H9 (cell line): Measurements from ENCODE around the gene AKR1C3. TPM values are rescaled to one million over a fixed set of nuclear protein-coding genes. Genes with fewer than 3 reads are reported as not detected.
"Not testable (repeated sequence)": the region's sequence is repeated elsewhere in the genome, so short reads cannot be mapped to it uniquely, and the experiment has no call there.

Experiments
- DNase-seq: peaks from one replicate; pipeline ENCODE4 v3.0.0-alpha.2; 2017
- H2AFZ ChIP-seq: one replicate; pipeline ENCODE4 v1.6.1; 2013; ENCODE audit warnings: mild to moderate bottlenecking, low read length, control low read depth, moderate library complexity
- H2AK5ac ChIP-seq: 2 replicates; pipeline ENCODE4 v1.6.1; 2013; ENCODE audit warnings: low read length, control low read depth, mixed read lengths; ENCODE audit not compliant: insufficient read length
- H2BK120ac ChIP-seq: one replicate; pipeline ENCODE4 v1.6.1; 2013; ENCODE audit warnings: low read depth, mild to moderate bottlenecking, low read length, control low read depth, inconsistent platforms; ENCODE audit not compliant: poor library complexity, severe bottlenecking
- H2BK12ac ChIP-seq: 2 replicates; pipeline ENCODE4 v1.6.1; 2013; ENCODE audit warnings: low read length, control low read depth, mixed read lengths, low read depth; ENCODE audit not compliant: insufficient read length
- H2BK15ac ChIP-seq: 2 replicates; pipeline ENCODE4 v1.6.1; 2013; ENCODE audit warnings: low read depth, low read length, control low read depth
- H2BK20ac ChIP-seq: one replicate; pipeline ENCODE4 v1.6.1; 2013; ENCODE audit warnings: low read depth, mild to moderate bottlenecking, low read length, control low read depth, inconsistent platforms; ENCODE audit not compliant: poor library complexity, severe bottlenecking
- H2BK5ac ChIP-seq: 2 replicates; pipeline ENCODE4 v1.6.1; 2013; ENCODE audit warnings: low read length, control low read depth, mixed read lengths; ENCODE audit not compliant: insufficient read length
- H3K14ac ChIP-seq: 2 replicates; pipeline ENCODE4 v1.6.1; 2013; ENCODE audit warnings: low read length, control low read depth; ENCODE audit not compliant: insufficient read depth
- H3K18ac ChIP-seq: 2 replicates; pipeline ENCODE4 v1.6.1; 2013; ENCODE audit warnings: low read depth, mild to moderate bottlenecking, mixed read lengths, low read length, control low read depth; ENCODE audit not compliant: insufficient read length
- H3K23ac ChIP-seq: 2 replicates; pipeline ENCODE4 v1.6.1; 2013; ENCODE audit warnings: low read length, control low read depth, mixed read lengths, low read depth; ENCODE audit not compliant: insufficient read length
- H3K23me2 ChIP-seq: 2 replicates; pipeline ENCODE4 v1.6.1; 2013; ENCODE audit warnings: low read depth, mild to moderate bottlenecking, mixed read lengths, low read length, control low read depth; ENCODE audit not compliant: insufficient read length, poor library complexity, severe bottlenecking
- H3K27ac ChIP-seq: 2 replicates; pipeline ENCODE4 v1.5.1; 2013; ENCODE audit warnings: low read length, control low read depth, mixed read lengths, low read depth; ENCODE audit not compliant: insufficient read length
- H3K27me3 ChIP-seq: 2 replicates; pipeline ENCODE4 v1.6.1; 2013; ENCODE audit warnings: low read length, control low read depth, inconsistent platforms; ENCODE audit not compliant: insufficient read depth
- H3K4ac ChIP-seq: 2 replicates; pipeline ENCODE4 v1.6.1; 2013; ENCODE audit warnings: low read depth, mild to moderate bottlenecking, control low read depth, inconsistent platforms, low read length, moderate library complexity
- H3K4me1 ChIP-seq: 2 replicates; pipeline ENCODE4 v1.6.1; 2013; ENCODE audit warnings: low read length, control low read depth, inconsistent platforms; ENCODE audit not compliant: insufficient read depth
- H3K4me2 ChIP-seq: 2 replicates; pipeline ENCODE4 v1.6.1; 2013; ENCODE audit warnings: low read length, control low read depth, mixed read lengths; ENCODE audit not compliant: insufficient read length, insufficient read depth
- H3K56ac ChIP-seq: 2 replicates; pipeline ENCODE4 v1.6.1; 2013; ENCODE audit warnings: low read depth, mild to moderate bottlenecking, mixed read lengths, low read length, control low read depth; ENCODE audit not compliant: insufficient read length
- H3K79me1 ChIP-seq: 2 replicates; pipeline ENCODE4 v1.6.1; 2013; ENCODE audit warnings: low read depth, mild to moderate bottlenecking, moderate library complexity, low read length, control low read depth, inconsistent platforms; ENCODE audit not compliant: insufficient read depth, poor library complexity, severe bottlenecking
- H3K79me2 ChIP-seq: 2 replicates; pipeline ENCODE4 v1.6.1; 2013; ENCODE audit warnings: low read length, control low read depth, inconsistent platforms; ENCODE audit not compliant: insufficient read depth
- H3K9ac ChIP-seq: 2 replicates; pipeline ENCODE4 v1.6.1; 2013; ENCODE audit warnings: low read length, control low read depth, mixed read lengths; ENCODE audit not compliant: insufficient read length; ENCODE audit errors: extremely low read depth
- H3K9me3 ChIP-seq: one replicate; pipeline ENCODE4 v1.6.1; 2013; ENCODE audit warnings: low read depth, low read length, inconsistent platforms; ENCODE audit not compliant: control insufficient read depth
- H3T11ph ChIP-seq: one replicate; pipeline ENCODE4 v1.6.1; 2013; ENCODE audit warnings: mild to moderate bottlenecking, low read length, control low read depth, inconsistent platforms
- H4K20me1 ChIP-seq: one replicate; pipeline ENCODE4 v1.6.1; 2013; ENCODE audit not compliant: control insufficient read depth, insufficient read length, insufficient read depth
- H4K5ac ChIP-seq: 2 replicates; pipeline ENCODE4 v1.6.1; 2013; ENCODE audit warnings: low read depth, mild to moderate bottlenecking, mixed read lengths, low read length, control low read depth; ENCODE audit not compliant: insufficient read length
- H4K8ac ChIP-seq: replicated peaks from 2 replicates; pipeline ENCODE4 v1.6.1; 2013; ENCODE audit warnings: low read length, control low read depth, mixed read lengths, low read depth; ENCODE audit not compliant: insufficient read length
- H4K91ac ChIP-seq: 2 replicates; pipeline ENCODE4 v1.6.1; 2013; ENCODE audit warnings: low read depth, mild to moderate bottlenecking, moderate library complexity, mixed read lengths, low read length, control low read depth; ENCODE audit not compliant: insufficient read length
- H3K27ac Mint-ChIP-seq, 3 experiments: 2 replicates in 2 of 3; 3 replicates in 1 of 3; pipeline ENCODE4 v1.8.0; 2020 to 2021; ENCODE audit warnings: mixed read lengths in 3 of 3, mild to moderate bottlenecking in 1 of 3, moderate library complexity in 1 of 3
- H3K27me3 Mint-ChIP-seq: 2 replicates; pipeline ENCODE4 v1.8.0; 2021; ENCODE audit warnings: low read depth, mild to moderate bottlenecking, moderate library complexity, mixed read lengths
- H3K36me3 Mint-ChIP-seq, 3 experiments: 2 replicates in 2 of 3; 3 replicates in 1 of 3; pipeline ENCODE4 v1.8.0; 2020 to 2021; ENCODE audit warnings: low read depth in 3 of 3, mixed read lengths in 3 of 3; ENCODE audit not compliant: insufficient read depth in 1 of 3
- H3K4me1 Mint-ChIP-seq, 2 experiments: 2 replicates each; pipeline ENCODE4 v1.8.0; 2020; ENCODE audit warnings: mixed read lengths in 2 of 2
- H3K4me3 Mint-ChIP-seq, 2 experiments: 2 replicates in 1 of 2; 3 replicates in 1 of 2; pipeline ENCODE4 v1.8.0; 2020 to 2021; ENCODE audit warnings: mild to moderate bottlenecking in 2 of 2, mixed read lengths in 2 of 2, moderate library complexity in 1 of 2
- H3K9me3 Mint-ChIP-seq, 2 experiments: 2 replicates in 1 of 2; 3 replicates in 1 of 2; pipeline ENCODE4 v1.8.0; 2020; ENCODE audit warnings: mild to moderate bottlenecking in 2 of 2, mixed read lengths in 2 of 2, moderate library complexity in 1 of 2
- WGBS: extraction: QIAGEN DNeasy Blood & Tissue Kit; methylation state at CpG from one replicate; pipeline ENCODE4 v1.1.7; 2013; ENCODE audit warnings: missing lambda C conversion rate, low lambda C conversion rate, mixed read lengths; ENCODE audit not compliant: insufficient read length; ENCODE audit errors: extremely low coverage; 5-methylcytosine and 5-hydroxymethylcytosine counted together
- total RNA-seq: library from RNA; stranded (reverse); gene quantifications from 2 replicates; pipeline ENCODE4 v1.2.1, GENCODE V29; 2021
- TF ChIP-seq, protein P1 (sequence below): fragments of 200-600 bp; sonication (generic); conservative IDR thresholded peaks from 3 replicates; pipeline ENCODE4 v1.8.0; 2021; ENCODE audit warnings: antibody characterized with exemption, mild to moderate bottlenecking

Gene AKR1C3
- total RNA-seq, 1 experiment from 2014 or later: 2.1 TPM

DNA sequence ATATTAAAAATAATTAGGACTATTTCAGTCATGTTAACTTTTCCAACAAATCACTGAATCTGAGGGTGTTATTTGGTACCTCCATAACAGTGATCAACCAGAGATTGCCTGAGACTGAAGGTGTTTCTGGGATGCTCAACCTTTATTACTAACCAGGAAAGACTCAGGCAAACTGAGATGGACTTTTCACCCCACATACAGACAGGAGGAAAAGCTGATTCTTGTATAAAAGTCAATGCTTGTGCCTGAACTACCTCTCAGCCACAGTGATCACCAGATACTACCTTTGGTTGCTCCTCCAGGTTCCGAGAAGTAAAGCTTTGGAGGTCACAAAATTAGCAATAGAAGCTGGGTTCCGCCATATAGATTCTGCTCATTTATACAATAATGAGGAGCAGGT is 1.9 kb downstream of the AKR1C3 start:
- H2BK5ac ChIP-seq: no peak overlapping the region
- H3K4me2 ChIP-seq: no peak overlapping the region
- peaks cover 0 to 4% of the 10 kb centered on the region in 2 experiments; a peak in 3 of 4 replicates for H3K4me1 Mint-ChIP-seq
- no peak overlapping the region for H4K91ac ChIP-seq
- H3K9ac ChIP-seq: no peak overlapping the region
- H4K5ac ChIP-seq: no peak overlapping the region
- H2AFZ ChIP-seq: no peak overlapping the region
- no peak overlapping the region for H2AK5ac ChIP-seq
- H3K27ac ChIP-seq: no peak overlapping the region
- no peak overlapping the region for H3K14ac ChIP-seq
- H3K23ac ChIP-seq: no peak overlapping the region
- no peak overlapping the region for H3K56ac ChIP-seq
- no peaks in the 10 kb centered on the region for H4K20me1 ChIP-seq
- H3K9me3 ChIP-seq: no peaks in the 10 kb centered on the region
- H2BK20ac ChIP-seq: no peak overlapping the region
- no peaks in the 10 kb centered on the region for H3K79me2 ChIP-seq
- no peaks in the 10 kb centered on the region for H3K79me1 ChIP-seq
- TF ChIP-seq, protein P1, sequence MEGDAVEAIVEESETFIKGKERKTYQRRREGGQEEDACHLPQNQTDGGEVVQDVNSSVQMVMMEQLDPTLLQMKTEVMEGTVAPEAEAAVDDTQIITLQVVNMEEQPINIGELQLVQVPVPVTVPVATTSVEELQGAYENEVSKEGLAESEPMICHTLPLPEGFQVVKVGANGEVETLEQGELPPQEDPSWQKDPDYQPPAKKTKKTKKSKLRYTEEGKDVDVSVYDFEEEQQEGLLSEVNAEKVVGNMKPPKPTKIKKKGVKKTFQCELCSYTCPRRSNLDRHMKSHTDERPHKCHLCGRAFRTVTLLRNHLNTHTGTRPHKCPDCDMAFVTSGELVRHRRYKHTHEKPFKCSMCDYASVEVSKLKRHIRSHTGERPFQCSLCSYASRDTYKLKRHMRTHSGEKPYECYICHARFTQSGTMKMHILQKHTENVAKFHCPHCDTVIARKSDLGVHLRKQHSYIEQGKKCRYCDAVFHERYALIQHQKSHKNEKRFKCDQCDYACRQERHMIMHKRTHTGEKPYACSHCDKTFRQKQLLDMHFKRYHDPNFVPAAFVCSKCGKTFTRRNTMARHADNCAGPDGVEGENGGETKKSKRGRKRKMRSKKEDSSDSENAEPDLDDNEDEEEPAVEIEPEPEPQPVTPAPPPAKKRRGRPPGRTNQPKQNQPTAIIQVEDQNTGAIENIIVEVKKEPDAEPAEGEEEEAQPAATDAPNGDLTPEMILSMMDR: no peak
- no peak for DNase-seq
- peaks cover 11 to 27% of the 10 kb centered on the region in 2 experiments for H3K9me3 Mint-ChIP-seq
- H4K8ac ChIP-seq: no peak overlapping the region
- no peaks in the 10 kb centered on the region; a peak in 2 of 7 replicates for H3K36me3 Mint-ChIP-seq
- H3K27me3 ChIP-seq: no peaks in the 10 kb centered on the region
- H3K27ac Mint-ChIP-seq: no peak overlapping the region
- H3K4ac ChIP-seq: no peak overlapping the region
- no peak overlapping the region for H2BK12ac ChIP-seq
- H3K4me3 Mint-ChIP-seq: no peak overlapping the region
- no peaks in the 10 kb centered on the region for H3K23me2 ChIP-seq
- H2BK120ac ChIP-seq: no peak overlapping the region
- no peaks in the 10 kb centered on the region for H3K27me3 Mint-ChIP-seq
- WGBS: no CpG with 5 or more reads among the region's 2 CpGs
- H2BK15ac ChIP-seq: no peak overlapping the region
- no peak overlapping the region for H3T11ph ChIP-seq
- no peaks in the 10 kb centered on the region; the same call in 1 of the 2 replicates for H3K4me1 ChIP-seq
- H3K18ac ChIP-seq: no peak overlapping the region

DNA sequence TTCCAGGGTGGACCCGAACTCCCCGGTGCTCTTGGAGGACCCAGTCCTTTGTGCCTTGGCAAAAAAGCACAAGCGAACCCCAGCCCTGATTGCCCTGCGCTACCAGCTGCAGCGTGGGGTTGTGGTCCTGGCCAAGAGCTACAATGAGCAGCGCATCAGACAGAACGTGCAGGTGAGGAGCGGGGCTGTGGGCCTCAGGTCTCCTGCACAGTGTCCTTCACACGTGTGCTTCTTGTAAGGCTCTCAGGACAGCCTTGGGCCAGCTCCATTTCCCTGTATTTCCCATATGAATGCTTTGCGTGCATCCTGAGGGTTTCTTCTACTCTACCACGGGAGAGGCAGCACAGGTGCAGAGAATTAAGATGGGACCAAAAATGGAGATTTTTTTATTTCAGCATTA is 8.3 kb downstream of the AKR1C3 start:
- peaks cover 27 to 46% of the 10 kb centered on the region in 2 experiments for H3K9me3 Mint-ChIP-seq
- not testable (repeated sequence) for H3K23ac ChIP-seq, H2AFZ ChIP-seq

More for the DNA sequence above, 8.3 kb downstream of the AKR1C3 start:
- WGBS: no CpG with 5 or more reads among the region's 11 CpGs
- not testable (repeated sequence) for H2BK120ac ChIP-seq, H2AK5ac ChIP-seq, H3K4me1 Mint-ChIP-seq, H4K91ac ChIP-seq, H2BK20ac ChIP-seq, H3K4me3 Mint-ChIP-seq, DNase-seq, H3K27ac ChIP-seq, H3K36me3 Mint-ChIP-seq, H3K79me2 ChIP-seq, H3K18ac ChIP-seq, H3T11ph ChIP-seq, H4K8ac ChIP-seq, H3K27me3 Mint-ChIP-seq, H3K23me2 ChIP-seq, H3K79me1 ChIP-seq, H3K4ac ChIP-seq, H3K56ac ChIP-seq, H3K27ac Mint-ChIP-seq, H3K14ac ChIP-seq, H2BK5ac ChIP-seq, H4K20me1 ChIP-seq, H3K9me3 ChIP-seq, H3K9ac ChIP-seq, H3K4me2 ChIP-seq, H3K4me1 ChIP-seq, H4K5ac ChIP-seq, H2BK12ac ChIP-seq, H2BK15ac ChIP-seq, H3K27me3 ChIP-seq
